Upper lobe of right lung (tissue), 1 donor: Measurements from ENCODE around the gene CFD. TPM values are rescaled to one million over a fixed set of nuclear protein-coding genes. Genes with fewer than 3 reads are reported as not detected.
"Not testable (repeated sequence)": the region's sequence is repeated elsewhere in the genome, so short reads cannot be mapped to it uniquely, and the experiment has no call there.

ENCODE experiments used
- ATAC-seq: fragments of 200-7000 bp; cut with Tn5 transposase; one replicate; pipeline ENCODE4 v1.9.1; 2020; ENCODE audit warnings: mild to moderate bottlenecking, moderate library complexity
- DNase-seq: peaks from one replicate; pipeline ENCODE4 v3.0.0-alpha.2; 2020
- H3K27ac ChIP-seq: fragments of 200-600 bp; one replicate; pipeline ENCODE4 v1.8.0; 2022
- H3K27me3 ChIP-seq: fragments of 200-600 bp; one replicate; pipeline ENCODE4 v1.8.0; 2022; ENCODE audit warnings: mild to moderate bottlenecking
- H3K36me3 ChIP-seq: fragments of 200-600 bp; one replicate; pipeline ENCODE4 v1.8.0; 2022
- H3K4me1 ChIP-seq: fragments of 200-600 bp; one replicate; pipeline ENCODE4 v1.8.0; 2022
- H3K4me3 ChIP-seq: fragments of 200-600 bp; one replicate; pipeline ENCODE4 v1.8.0; 2022; ENCODE audit warnings: mild to moderate bottlenecking
- H3K9me3 ChIP-seq: fragments of 200-600 bp; one replicate; pipeline ENCODE4 v1.8.0; 2022
- intact Hi-C: fragments of 100-400 bp; cut with DNase I; formaldehyde crosslinking; loops from one replicate; pipeline ENCODE4 v1.11.0; 2022
- total RNA-seq: library from RNA; stranded (reverse); fragmentation: NEBNext Ultra II Directional; extraction: Animal tissue kit (Norgen Biotek cat#: 25700); gene quantifications from one replicate; pipeline ENCODE4 v1.2.1, GENCODE V29; 2021
- TF ChIP-seq, protein P1 (sequence below): fragments of 200-600 bp; IDR thresholded peaks from one replicate; pipeline ENCODE4 v1.8.0; 2022; ENCODE audit warnings: antibody characterized with exemption
- donor health status: DM: no; HTN: yes; CAD: no; lungs with severe emphysema.

CFD gene
- total RNA-seq, 1 donor from 2014 or later: 153 TPM

DNA sequence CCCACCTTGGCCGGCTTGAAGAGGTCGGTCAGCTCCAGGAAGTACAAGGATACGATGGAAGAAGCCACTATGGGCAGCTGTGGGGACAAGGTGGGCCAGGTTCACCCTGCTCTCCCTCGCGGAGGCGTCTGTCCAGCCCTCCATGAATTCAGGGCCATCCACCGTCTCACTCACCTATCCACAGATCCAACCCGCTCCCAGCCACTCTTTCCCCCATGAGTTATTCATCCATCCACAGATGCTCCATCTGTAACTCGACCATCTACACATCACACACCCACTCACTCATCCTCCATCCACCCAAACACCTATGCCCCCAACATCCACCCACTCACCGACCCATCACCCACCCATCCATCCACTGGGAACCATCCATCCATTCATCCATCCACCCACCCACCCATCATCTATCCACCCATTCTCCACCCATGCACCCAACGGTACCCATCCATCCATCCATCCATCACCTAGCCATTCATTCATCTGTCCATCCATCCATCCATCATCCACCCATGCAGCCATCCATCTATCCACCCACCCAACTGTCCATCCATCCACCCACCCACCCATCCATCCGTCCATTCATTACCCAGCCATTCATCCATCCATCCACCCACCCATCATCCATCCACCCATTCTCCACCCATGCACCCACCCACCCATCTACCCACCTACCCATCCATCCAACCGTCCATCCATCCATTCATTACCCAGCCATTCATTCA, 43.5 kb upstream of the CFD start:
- no peak overlapping the region for H3K27ac ChIP-seq
- DNase-seq: no peak
- intact Hi-C loops: no loop called here
- H3K27me3 ChIP-seq: no peaks in the 10 kb centered on the region
- no peak overlapping the region for H3K4me3 ChIP-seq
- no peak for ATAC-seq
- H3K4me1 ChIP-seq: no peaks in the 10 kb centered on the region
- peaks cover 13% of the 10 kb centered on the region for H3K36me3 ChIP-seq
- no peaks in the 10 kb centered on the region for H3K9me3 ChIP-seq
- TF ChIP-seq, protein P1, sequence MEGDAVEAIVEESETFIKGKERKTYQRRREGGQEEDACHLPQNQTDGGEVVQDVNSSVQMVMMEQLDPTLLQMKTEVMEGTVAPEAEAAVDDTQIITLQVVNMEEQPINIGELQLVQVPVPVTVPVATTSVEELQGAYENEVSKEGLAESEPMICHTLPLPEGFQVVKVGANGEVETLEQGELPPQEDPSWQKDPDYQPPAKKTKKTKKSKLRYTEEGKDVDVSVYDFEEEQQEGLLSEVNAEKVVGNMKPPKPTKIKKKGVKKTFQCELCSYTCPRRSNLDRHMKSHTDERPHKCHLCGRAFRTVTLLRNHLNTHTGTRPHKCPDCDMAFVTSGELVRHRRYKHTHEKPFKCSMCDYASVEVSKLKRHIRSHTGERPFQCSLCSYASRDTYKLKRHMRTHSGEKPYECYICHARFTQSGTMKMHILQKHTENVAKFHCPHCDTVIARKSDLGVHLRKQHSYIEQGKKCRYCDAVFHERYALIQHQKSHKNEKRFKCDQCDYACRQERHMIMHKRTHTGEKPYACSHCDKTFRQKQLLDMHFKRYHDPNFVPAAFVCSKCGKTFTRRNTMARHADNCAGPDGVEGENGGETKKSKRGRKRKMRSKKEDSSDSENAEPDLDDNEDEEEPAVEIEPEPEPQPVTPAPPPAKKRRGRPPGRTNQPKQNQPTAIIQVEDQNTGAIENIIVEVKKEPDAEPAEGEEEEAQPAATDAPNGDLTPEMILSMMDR: no peak

DNA sequence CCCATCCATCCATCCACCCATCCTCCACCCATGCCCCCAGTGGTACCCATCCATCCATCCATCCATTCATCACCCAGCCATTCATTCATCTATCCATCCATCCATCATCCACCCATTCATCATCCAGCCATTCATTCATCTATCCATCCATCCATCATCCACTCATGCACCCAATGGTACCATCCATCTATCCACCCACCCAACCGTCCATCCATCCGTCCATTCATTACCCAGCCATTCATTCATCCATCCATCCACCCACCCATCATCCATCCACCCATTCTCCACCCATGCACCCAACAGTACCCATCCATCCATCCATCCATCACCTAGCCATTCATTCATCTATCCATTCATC, 43.0 kb upstream of the CFD start:
- intact Hi-C loops: no loop called here
- H3K27me3 ChIP-seq: no peaks in the 10 kb centered on the region
- H3K4me3 ChIP-seq: no peak overlapping the region
- peaks cover 7% of the 10 kb centered on the region for H3K36me3 ChIP-seq
- TF ChIP-seq, protein P1: no peak
- DNase-seq (no peak), ATAC-seq (no peak)
- H3K9me3 ChIP-seq: no peaks in the 10 kb centered on the region
- H3K4me1 ChIP-seq: no peaks in the 10 kb centered on the region
- no peak overlapping the region for H3K27ac ChIP-seq

DNA sequence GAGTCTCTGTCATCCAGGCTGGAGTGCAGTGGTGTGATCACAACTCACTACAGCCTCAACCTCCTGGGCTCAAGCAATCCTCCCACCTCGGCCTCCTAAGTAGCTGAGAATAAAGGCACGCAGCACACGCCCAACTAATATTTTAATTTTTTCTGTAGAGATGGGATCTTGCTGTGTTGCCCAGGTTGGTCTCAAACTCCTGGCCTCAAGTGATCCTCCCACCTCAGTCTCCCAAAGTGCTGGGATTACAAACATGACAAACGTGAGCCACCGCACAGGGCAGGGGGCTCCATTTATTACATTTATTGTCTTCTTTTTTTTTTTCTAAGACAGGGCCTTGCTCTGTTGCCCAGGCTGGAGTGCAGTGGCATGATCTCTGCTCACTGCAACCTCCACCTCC, 39.3 kb upstream of the CFD start:
- H3K4me1 ChIP-seq, H3K9me3 ChIP-seq, DNase-seq, H3K27ac ChIP-seq, ATAC-seq, H3K36me3 ChIP-seq, intact Hi-C loops, H3K4me3 ChIP-seq: not testable (repeated sequence)
- H3K27me3 ChIP-seq: peaks cover 22% of the 10 kb centered on the region

DNA sequence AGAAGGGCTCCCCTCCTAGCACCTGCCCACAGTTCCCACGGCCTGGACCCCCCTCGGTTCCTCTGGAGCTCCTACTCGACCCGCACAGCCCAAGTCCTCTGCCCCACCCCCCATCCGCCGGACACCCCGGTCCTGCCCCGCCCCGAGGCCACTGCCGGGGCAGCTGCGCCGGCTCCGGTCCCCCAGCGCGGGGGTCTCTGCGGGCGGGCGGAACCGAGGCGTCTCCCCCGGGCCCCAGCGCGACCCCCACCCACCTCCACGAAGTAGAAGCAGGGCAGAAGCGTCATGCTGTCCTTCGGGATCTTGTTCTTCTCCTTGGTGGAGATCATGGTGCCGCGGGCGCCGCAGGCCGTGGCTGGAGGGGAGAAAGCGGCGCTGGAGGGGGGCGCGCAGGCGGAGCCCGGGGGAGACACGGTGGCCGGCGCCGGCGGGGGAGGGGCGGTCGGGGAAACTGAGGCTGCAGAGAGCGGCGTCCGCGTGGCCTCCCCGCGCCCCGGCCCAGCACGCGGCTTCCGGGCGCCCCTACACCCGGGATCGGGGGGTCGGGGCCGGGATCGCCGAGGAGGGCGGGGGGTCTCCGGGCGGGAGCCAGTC, 38.1 kb upstream of the CFD start:
- TF ChIP-seq, protein P1: no peak
- ATAC-seq (no peak), DNase-seq (no peak)
- H3K27me3 ChIP-seq: peaks cover 22% of the 10 kb centered on the region
- H3K9me3 ChIP-seq: no peaks in the 10 kb centered on the region
- H3K4me1 ChIP-seq: peaks cover 4% of the 10 kb centered on the region
- H3K36me3 ChIP-seq: no peaks in the 10 kb centered on the region
- intact Hi-C loops: no loop called here
- no peak overlapping the region for H3K27ac ChIP-seq
- peak overlapping the region; percentile 29 for H3K4me3 ChIP-seq

DNA sequence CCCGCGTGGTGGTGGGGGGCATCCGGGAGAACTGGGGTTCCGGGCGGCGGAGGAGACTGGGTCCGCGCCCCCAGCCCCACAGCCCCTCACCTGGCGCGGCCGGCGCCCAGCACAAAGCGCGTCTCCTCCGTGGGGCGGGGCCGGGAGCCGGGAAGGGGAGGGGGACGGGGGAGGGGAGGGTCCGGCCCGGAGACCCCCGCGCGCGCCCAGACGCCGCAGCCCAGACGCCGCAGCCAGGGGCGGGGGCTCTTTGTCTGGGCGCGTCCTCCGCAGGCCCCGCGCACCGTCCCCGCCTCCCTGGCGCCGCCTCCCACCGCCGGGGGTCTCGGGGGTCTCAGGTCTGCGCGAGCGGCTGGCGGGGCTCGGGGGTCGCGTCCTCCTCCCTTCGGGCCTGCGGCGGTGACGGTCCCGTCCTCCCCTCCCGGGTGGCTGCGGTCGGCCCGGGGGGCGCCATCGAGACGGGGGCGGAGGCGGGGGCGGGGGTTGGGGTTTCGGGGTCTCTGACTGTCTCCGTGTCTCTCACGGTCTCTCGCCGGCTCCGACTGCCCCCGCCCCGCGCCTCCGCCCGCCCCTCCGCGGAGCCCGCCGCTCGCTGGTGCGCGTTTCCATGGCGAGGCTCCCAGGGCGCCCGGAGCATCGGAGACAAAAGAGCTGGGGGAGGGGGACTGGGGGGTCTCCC, 37.5 kb upstream of the CFD start, which contains the start of gene PLPPR3:
PLPPR3 (minus strand) TSS at position 131 of the 679 bp plus-strand sequence. CDS start 396 bp downstream, outside the sequence.
- Histone ChIP-seq H3K4me3 (peak within 1 kb of the TSS; percentile 29), H3K9me3 (no peaks in the 10 kb centered on the region), H3K27me3 (peaks cover 22% of the 10 kb centered on the region), H3K36me3 (no peaks in the 10 kb centered on the region), H3K27ac (no peak within 1 kb of the TSS), H3K4me1 (peaks cover 4% of the 10 kb centered on the region)
- ATAC-seq (no peak), DNase-seq (no peak)
- TF ChIP-seq, protein P1: no peak
- intact Hi-C loops: no loop called here

DNA sequence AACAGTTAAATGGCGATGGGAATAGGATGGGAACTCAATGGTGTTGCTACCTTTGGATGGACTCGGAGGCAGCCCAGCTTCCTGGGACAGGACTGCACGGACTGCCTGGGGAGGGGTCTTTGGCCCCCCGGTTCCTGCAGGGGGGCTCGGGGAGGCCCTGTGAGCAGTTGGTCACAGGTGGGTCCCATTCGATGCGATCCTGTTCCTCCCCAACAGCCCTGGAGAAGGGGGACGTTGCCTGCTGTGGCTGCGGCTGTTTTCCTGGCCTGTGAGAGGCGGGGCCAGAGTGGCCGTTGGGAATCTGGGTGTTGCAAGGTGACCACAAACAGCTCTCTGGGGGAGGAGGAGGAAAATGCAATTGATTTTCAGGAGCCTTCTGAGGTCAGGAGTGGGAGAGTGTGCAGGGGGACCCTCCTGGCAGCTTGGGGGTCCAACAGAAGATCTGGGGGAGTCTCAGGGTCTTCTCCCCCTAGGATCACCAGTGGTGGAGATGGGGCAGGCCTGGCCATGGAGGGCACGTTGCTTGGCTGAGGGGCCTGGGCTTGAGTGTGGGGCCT, 35.8 kb upstream of the CFD start:
- Histone ChIP-seq H3K27ac (no peak overlapping the region), H3K4me1 (peaks cover 4% of the 10 kb centered on the region), H3K4me3 (no peak overlapping the region), H3K9me3 (no peaks in the 10 kb centered on the region), H3K36me3 (no peaks in the 10 kb centered on the region), H3K27me3 (peaks cover 22% of the 10 kb centered on the region)
- intact Hi-C loops: no loop called here
- ATAC-seq (peak; percentile 34), DNase-seq (peak; percentile 61)
- TF ChIP-seq, protein P1: no peak
